RPMI7951 (cell line): ENCODE measurements around the gene MAGI1. TPM values are rescaled to one million over a fixed set of nuclear protein-coding genes. Genes with fewer than 3 reads are reported as not detected.

Source experiments
- DNase-seq: peaks from one replicate; pipeline ENCODE4 v3.0.0-alpha.2; 2012; ENCODE audit warnings: low read depth
- total RNA-seq: library from RNA; depleted of rRNA; stranded (reverse); fragments of >200 nt; shearing (Covaris generic); gene quantifications from 2 replicates; pipeline ENCODE4 v1.2.3, GENCODE V29; 2014

Gene MAGI1
- total RNA-seq, 1 experiment from 2014 or later, result 4.1 TPM

GRCh38 chr3:65368866-65369265, 669.9 kb downstream of the MAGI1 start:
- no peak for DNase-seq

- no peak for DNase-seq
These were observed 676.0 kb downstream of the MAGI1 start for GRCh38 chr3:65362688-65363087.

- DNase-seq, result no peak
These were observed 677.3 kb downstream of the MAGI1 start for GRCh38 chr3:65361448-65361847.

- peak; percentile 13 for DNase-seq
These were observed 682.1 kb downstream of the MAGI1 start for GRCh38 chr3:65356331-65357248.

GRCh38 chr3:65354880-65355279, 683.8 kb downstream of the MAGI1 start:
- DNase-seq, result no peak

GRCh38 chr3:65352951-65353350, 685.8 kb downstream of the MAGI1 start:
- no peak for DNase-seq

GRCh38 chr3:65351753-65352152, 687.0 kb downstream of the MAGI1 start:
- no peak for DNase-seq

GRCh38 chr3:65350801-65351476, 687.8 kb downstream of the MAGI1 start:
- no peak for DNase-seq

GRCh38 chr3:65348398-65348995, 690.2 kb downstream of the MAGI1 start:
- DNase-seq, result no peak

- no peak for DNase-seq
These were observed 691.6 kb downstream of the MAGI1 start for GRCh38 chr3:65347166-65347565.

GRCh38 chr3:65344846-65345245, 693.9 kb downstream of the MAGI1 start:
- DNase-seq, result no peak

GRCh38 chr3:65344444-65344843, 694.3 kb downstream of the MAGI1 start:
- no peak for DNase-seq

GRCh38 chr3:65343736-65344135, 695.0 kb downstream of the MAGI1 start:
- DNase-seq, result no peak

GRCh38 chr3:65343026-65343425, 695.7 kb downstream of the MAGI1 start:
- DNase-seq, result no peak

- peak; percentile 46 for DNase-seq
These were observed 696.5 kb downstream of the MAGI1 start for GRCh38 chr3:65342084-65342683.

GRCh38 chr3:65339192-65339740, 699.5 kb downstream of the MAGI1 start:
- no peak for DNase-seq

- no peak for DNase-seq
These were observed 700.1 kb downstream of the MAGI1 start for GRCh38 chr3:65338571-65338970.

GRCh38 chr3:65335587-65335986, 703.1 kb downstream of the MAGI1 start:
- no peak for DNase-seq

GRCh38 chr3:65334045-65334665, 704.6 kb downstream of the MAGI1 start:
- peak; percentile 28 for DNase-seq

GRCh38 chr3:65331730-65332129, 707.0 kb downstream of the MAGI1 start:
- DNase-seq, result no peak

GRCh38 chr3:65330072-65330471, 708.6 kb downstream of the MAGI1 start:
- peak; percentile 21 for DNase-seq
